Stimulated activated memory B cell treated with anti-CD40 and anti-IgM and Interleukin-4, amounts not matched to agents 10 μg/mL and 1 μg/mL and 100 μg/mL, for 72 hours (primary cell): ENCODE measurements around the gene EXOC4.

Experiments used
- ATAC-seq: fragments of 150-1000 bp; cut with Tn5 transposase; 2 replicates; pipeline ENCODE4 v1.10.0; 2021
- H3K27ac Mint-ChIP-seq: one replicate; pipeline ENCODE4 v1.8.0; 2022; ENCODE audit warnings: mild to moderate bottlenecking, mixed read lengths
- H3K27me3 Mint-ChIP-seq: one replicate; pipeline ENCODE4 v1.8.0; 2022; ENCODE audit warnings: mixed read lengths
- H3K36me3 Mint-ChIP-seq: one replicate; pipeline ENCODE4 v1.8.0; 2022; ENCODE audit warnings: mixed read lengths
- H3K4me1 Mint-ChIP-seq: one replicate; pipeline ENCODE4 v1.8.0; 2022; ENCODE audit warnings: mixed read lengths
- H3K4me3 Mint-ChIP-seq: one replicate; pipeline ENCODE4 v1.8.0; 2022; ENCODE audit warnings: mild to moderate bottlenecking, moderate library complexity, mixed read lengths
- H3K9me3 Mint-ChIP-seq: one replicate; pipeline ENCODE4 v1.8.0; 2022; ENCODE audit warnings: mixed read lengths

The EXOC4 gene

GRCh38 chr7:133391206-133391605 is 138.3 kb downstream of the EXOC4 start:
- Mint-ChIP-seq H3K36me3 (peaks cover 23% of the 10 kb centered on the region), H3K4me3 (no peak overlapping the region), H3K27ac (no peak overlapping the region), H3K27me3 (no peaks in the 10 kb centered on the region), H3K9me3 (peaks cover 3% of the 10 kb centered on the region), H3K4me1 (peaks cover 32% of the 10 kb centered on the region)
- ATAC-seq: no peak

DNA sequence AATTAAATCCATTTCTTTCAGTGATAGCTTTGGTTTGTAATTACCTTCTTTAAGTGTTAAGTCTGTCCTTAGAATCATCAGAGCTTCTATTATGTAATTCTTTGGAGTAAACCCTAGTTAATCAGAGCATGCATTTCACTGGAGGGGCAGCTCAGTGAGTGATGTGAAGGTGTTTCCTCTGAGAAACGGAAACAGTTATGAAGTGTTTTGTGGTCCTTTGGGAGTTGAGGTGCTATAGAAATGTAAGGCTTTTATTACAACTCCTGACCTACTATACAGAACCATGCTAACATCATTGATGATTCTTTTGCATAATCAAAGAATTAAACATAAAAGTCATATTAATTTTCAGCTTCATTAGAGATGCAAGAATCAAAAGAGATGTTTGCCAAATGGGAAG is 141.5 kb downstream of the EXOC4 start:
- H3K4me1 Mint-ChIP-seq: peaks cover 39% of the 10 kb centered on the region
- H3K36me3 Mint-ChIP-seq: peaks cover 11% of the 10 kb centered on the region
- H3K27me3 Mint-ChIP-seq: no peaks in the 10 kb centered on the region
- no peak for ATAC-seq
- H3K27ac Mint-ChIP-seq: no peak overlapping the region
- H3K4me3 Mint-ChIP-seq: no peak overlapping the region
- no peaks in the 10 kb centered on the region for H3K9me3 Mint-ChIP-seq

DNA sequence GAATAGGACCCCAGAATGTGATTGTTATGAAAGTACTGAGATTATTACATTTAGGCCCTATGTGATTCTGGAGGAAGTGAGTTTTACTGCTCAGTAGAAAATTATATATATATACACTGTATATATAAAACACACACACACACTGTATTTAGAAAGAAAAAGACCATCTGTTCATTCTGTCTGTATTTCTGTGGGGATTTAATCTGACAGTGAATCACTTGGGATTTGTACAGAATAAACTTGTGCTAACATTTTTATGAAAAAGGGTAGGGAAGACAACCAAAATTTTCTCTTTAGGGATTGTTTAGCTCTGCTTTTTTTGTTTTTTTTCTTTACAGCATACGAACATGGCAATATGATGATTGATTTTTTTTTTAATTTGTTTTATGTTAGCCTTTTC is 142.7 kb downstream of the EXOC4 start:
- Mint-ChIP-seq H3K27me3 (no peaks in the 10 kb centered on the region), H3K36me3 (peaks cover 7% of the 10 kb centered on the region), H3K9me3 (no peaks in the 10 kb centered on the region), H3K27ac (no peak overlapping the region), H3K4me1 (peaks cover 34% of the 10 kb centered on the region), H3K4me3 (no peak overlapping the region)
- ATAC-seq: no peak

GRCh38 chr7:133398506-133398905 is 145.6 kb downstream of the EXOC4 start:
- H3K27me3 Mint-ChIP-seq: no peaks in the 10 kb centered on the region
- H3K4me1 Mint-ChIP-seq: peaks cover 26% of the 10 kb centered on the region
- no peak overlapping the region for H3K4me3 Mint-ChIP-seq
- no peak overlapping the region for H3K27ac Mint-ChIP-seq
- ATAC-seq: no peak
- no peaks in the 10 kb centered on the region for H3K9me3 Mint-ChIP-seq
- peaks cover 7% of the 10 kb centered on the region for H3K36me3 Mint-ChIP-seq

GRCh38 chr7:133401225-133401624 is 148.3 kb downstream of the EXOC4 start:
- ATAC-seq: no peak
- H3K9me3 Mint-ChIP-seq: no peaks in the 10 kb centered on the region
- H3K36me3 Mint-ChIP-seq: peaks cover 16% of the 10 kb centered on the region
- H3K27me3 Mint-ChIP-seq: no peaks in the 10 kb centered on the region
- no peak overlapping the region for H3K4me3 Mint-ChIP-seq
- peaks cover 15% of the 10 kb centered on the region for H3K4me1 Mint-ChIP-seq
- no peak overlapping the region for H3K27ac Mint-ChIP-seq

GRCh38 chr7:133408212-133408611 is 155.3 kb downstream of the EXOC4 start:
- Mint-ChIP-seq H3K27me3 (no peaks in the 10 kb centered on the region), H3K4me3 (no peak overlapping the region), H3K36me3 (peaks cover 25% of the 10 kb centered on the region), H3K4me1 (no peaks in the 10 kb centered on the region), H3K9me3 (peaks cover 7% of the 10 kb centered on the region), H3K27ac (no peak overlapping the region)
- ATAC-seq: no peak

GRCh38 chr7:133409421-133409820 is 156.5 kb downstream of the EXOC4 start:
- ATAC-seq: no peak
- Mint-ChIP-seq H3K4me1 (no peaks in the 10 kb centered on the region), H3K27ac (no peak overlapping the region)

DNA sequence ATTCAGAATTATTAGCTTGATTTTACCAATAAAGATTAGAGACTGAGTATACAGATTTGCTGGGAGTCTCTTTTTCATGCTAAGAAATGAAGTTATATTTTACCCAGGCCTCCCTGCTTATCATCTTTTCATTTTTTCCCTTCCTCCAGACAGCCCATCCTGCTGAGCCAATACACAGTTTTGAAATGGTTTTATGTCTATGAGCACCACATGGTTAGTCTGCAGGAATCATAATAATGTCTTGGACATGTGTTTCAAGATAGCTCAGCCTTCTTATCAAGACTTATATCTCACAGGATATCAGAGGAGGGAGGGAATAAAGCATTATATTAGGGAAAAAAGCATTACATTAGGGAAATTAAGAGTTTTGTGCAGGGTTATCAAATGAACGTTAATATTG is 157.1 kb downstream of the EXOC4 start:
- Mint-ChIP-seq H3K36me3 (peaks cover 15% of the 10 kb centered on the region), H3K4me3 (no peak overlapping the region), H3K9me3 (peaks cover 7% of the 10 kb centered on the region), H3K27ac (no peak overlapping the region), H3K27me3 (no peaks in the 10 kb centered on the region), H3K4me1 (peaks cover 1% of the 10 kb centered on the region)
- ATAC-seq: no peak

More at GRCh38 chr7:133409421-133409820, 156.5 kb downstream of the EXOC4 start:
- H3K36me3 Mint-ChIP-seq: peaks cover 16% of the 10 kb centered on the region
- H3K9me3 Mint-ChIP-seq: peaks cover 7% of the 10 kb centered on the region
- no peaks in the 10 kb centered on the region for H3K27me3 Mint-ChIP-seq
- H3K4me3 Mint-ChIP-seq: no peak overlapping the region

DNA sequence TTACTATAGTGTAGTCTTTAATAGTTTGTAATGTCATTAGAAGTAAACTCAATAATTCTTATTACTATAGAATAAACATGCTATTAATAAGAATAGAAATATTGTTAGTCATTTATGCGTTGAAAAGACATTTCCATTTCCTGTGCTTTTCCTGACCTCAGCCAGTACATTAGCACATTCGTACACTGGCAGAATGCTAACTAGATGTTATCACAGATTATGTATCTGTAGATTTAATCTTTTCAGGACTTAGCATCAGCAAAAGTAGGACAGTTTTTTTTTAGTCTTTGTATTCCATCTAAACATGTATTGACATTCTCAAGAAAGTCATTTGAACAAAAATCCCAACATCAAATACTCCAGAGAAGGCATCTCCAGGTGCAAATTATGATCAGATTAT is 158.5 kb downstream of the EXOC4 start:
- Mint-ChIP-seq H3K4me3 (no peak overlapping the region), H3K27me3 (no peaks in the 10 kb centered on the region), H3K4me1 (peaks cover 12% of the 10 kb centered on the region), H3K27ac (no peak overlapping the region), H3K36me3 (peaks cover 16% of the 10 kb centered on the region), H3K9me3 (peaks cover 7% of the 10 kb centered on the region)
- ATAC-seq: no peak

DNA sequence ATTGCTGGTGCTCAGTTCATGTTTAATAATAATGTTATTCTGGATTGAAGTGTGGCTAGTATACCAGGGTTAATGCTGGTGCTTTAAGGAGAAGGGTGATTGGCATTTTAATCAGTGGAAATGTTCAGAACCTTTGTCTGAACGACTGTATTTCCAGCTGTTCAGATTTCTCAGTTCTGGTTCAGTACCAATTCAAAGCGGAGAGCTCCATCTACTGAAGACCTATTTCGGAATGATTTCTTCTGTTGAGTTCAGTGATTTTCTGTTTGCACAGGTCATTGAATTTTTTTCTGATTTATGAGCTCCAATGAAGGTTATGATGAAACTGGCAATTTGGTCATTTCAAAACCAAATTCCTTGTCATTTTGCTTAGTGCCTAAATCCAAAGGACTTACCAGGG is 160.1 kb downstream of the EXOC4 start:
- ATAC-seq: no peak
- Mint-ChIP-seq H3K4me3 (no peak overlapping the region), H3K36me3 (peaks cover 9% of the 10 kb centered on the region), H3K4me1 (peaks cover 12% of the 10 kb centered on the region), H3K27ac (no peak overlapping the region), H3K9me3 (peaks cover 5% of the 10 kb centered on the region), H3K27me3 (no peaks in the 10 kb centered on the region)

DNA sequence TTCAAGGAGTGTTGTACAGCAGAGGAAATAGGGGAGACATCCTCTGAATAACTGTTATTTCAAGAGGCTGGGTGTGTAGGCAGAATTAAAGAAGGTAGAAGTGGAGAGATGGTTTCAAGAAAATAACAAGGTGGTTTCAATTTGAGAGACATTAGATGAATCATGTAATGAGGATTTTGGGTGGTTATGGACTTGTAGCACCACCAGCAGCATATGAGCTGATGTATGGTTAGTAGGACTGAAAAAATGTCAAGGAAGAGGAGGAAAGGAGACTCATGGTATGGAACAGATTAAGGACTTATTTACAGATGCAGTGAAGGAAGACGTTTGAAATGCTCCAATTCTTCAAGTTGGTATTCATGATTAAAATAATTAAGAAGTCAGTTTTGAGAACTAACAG is 166.2 kb downstream of the EXOC4 start:
- Mint-ChIP-seq H3K27ac (no peak overlapping the region), H3K36me3 (peaks cover 19% of the 10 kb centered on the region), H3K9me3 (peaks cover 6% of the 10 kb centered on the region)

GRCh38 chr7:133423618-133424017 is 170.7 kb downstream of the EXOC4 start:
- Mint-ChIP-seq H3K4me1 (peaks cover 4% of the 10 kb centered on the region), H3K27ac (no peak overlapping the region), H3K27me3 (no peaks in the 10 kb centered on the region)

More for the DNA sequence above, 166.2 kb downstream of the EXOC4 start:
- H3K4me1 Mint-ChIP-seq: peaks cover 12% of the 10 kb centered on the region
- ATAC-seq: no peak
- H3K4me3 Mint-ChIP-seq: no peak overlapping the region
- no peaks in the 10 kb centered on the region for H3K27me3 Mint-ChIP-seq

GRCh38 chr7:133428326-133428725 is 175.4 kb downstream of the EXOC4 start:
- peaks cover 3% of the 10 kb centered on the region for H3K9me3 Mint-ChIP-seq
- no peak overlapping the region for H3K27ac Mint-ChIP-seq
- peaks cover 29% of the 10 kb centered on the region for H3K36me3 Mint-ChIP-seq
- H3K4me1 Mint-ChIP-seq: peaks cover 4% of the 10 kb centered on the region
- no peak overlapping the region for H3K4me3 Mint-ChIP-seq
- no peak for ATAC-seq
- no peaks in the 10 kb centered on the region for H3K27me3 Mint-ChIP-seq

More at GRCh38 chr7:133423618-133424017, 170.7 kb downstream of the EXOC4 start:
- Mint-ChIP-seq H3K36me3 (peaks cover 32% of the 10 kb centered on the region), H3K9me3 (peaks cover 9% of the 10 kb centered on the region), H3K4me3 (no peak overlapping the region)
- ATAC-seq: no peak

DNA sequence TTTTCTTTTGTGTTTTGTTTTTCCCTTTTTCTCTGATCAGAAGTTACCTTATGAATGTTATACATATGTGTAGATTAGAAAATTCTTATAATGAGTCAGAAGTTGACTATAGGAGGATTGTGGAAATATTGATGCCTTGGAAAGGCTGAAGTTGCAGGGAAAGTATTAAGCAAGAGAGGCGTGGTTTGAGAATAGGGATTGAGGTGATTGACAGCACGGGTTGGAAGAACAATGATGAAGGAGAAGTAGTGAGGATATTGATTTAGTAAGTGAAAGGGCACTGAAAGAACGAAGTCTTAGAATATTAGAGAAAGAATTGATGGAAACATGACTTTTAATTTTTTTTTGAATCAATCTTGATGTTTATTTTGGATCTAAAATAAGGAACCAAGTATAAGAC is 176.0 kb downstream of the EXOC4 start:
- ATAC-seq: no peak
- no peaks in the 10 kb centered on the region for H3K27me3 Mint-ChIP-seq
- H3K4me1 Mint-ChIP-seq: peaks cover 4% of the 10 kb centered on the region
- no peak overlapping the region for H3K4me3 Mint-ChIP-seq
- no peak overlapping the region for H3K27ac Mint-ChIP-seq
- peaks cover 3% of the 10 kb centered on the region for H3K9me3 Mint-ChIP-seq
- peaks cover 26% of the 10 kb centered on the region for H3K36me3 Mint-ChIP-seq

DNA sequence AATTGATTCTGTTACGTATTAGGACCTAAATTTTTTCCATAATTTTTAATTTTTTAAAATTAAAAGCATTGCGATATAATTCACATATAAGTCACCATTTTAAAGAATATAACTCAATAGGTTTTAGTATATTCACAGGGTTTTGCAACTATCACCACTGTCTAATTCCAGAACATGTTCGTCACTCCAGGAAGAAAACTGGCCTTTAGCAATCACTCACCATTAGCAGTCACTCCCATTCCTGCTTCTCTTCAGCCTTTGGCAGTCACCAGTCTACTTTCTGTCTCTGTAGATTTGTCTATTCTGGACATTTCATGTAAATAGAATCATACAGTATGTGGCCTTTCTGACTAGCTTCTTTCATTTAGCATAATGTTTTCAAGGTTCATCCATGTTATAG is 176.5 kb downstream of the EXOC4 start:
- peaks cover 3% of the 10 kb centered on the region for H3K9me3 Mint-ChIP-seq
- H3K36me3 Mint-ChIP-seq: peaks cover 21% of the 10 kb centered on the region
- no peak overlapping the region for H3K27ac Mint-ChIP-seq
- ATAC-seq: no peak
- no peak overlapping the region for H3K4me3 Mint-ChIP-seq
- peaks cover 9% of the 10 kb centered on the region for H3K4me1 Mint-ChIP-seq
- no peaks in the 10 kb centered on the region for H3K27me3 Mint-ChIP-seq

DNA sequence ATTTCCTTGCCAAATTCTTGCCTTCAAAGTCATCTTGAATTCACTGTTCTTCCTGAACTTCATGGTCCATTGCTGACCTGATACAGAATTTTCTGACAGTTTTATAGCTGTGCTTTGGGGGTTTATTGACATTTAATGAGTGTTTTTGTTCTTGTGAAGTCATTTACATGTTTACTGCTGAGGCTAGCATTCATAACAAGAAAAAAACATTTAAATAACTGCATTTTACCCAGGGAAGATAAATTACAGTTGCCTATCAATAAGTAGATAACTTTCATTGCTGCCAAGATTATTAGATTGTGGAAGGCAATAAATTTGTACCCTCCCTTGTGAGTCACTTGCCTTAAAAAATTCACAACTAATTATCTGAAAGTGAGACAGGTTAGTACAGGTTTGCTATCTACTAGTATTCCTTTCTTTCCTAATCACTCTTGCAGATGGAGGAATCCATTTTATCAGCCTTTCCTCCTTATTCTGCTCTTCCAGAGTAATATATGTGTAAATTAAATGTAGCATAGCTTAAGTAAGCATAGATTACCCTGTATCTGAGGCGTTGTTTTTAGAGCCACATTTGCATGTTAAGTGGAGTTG is 178.4 kb downstream of the EXOC4 start:
- peaks cover 5% of the 10 kb centered on the region for H3K4me1 Mint-ChIP-seq
- no peak overlapping the region for H3K4me3 Mint-ChIP-seq
- no peak overlapping the region for H3K27ac Mint-ChIP-seq
- H3K9me3 Mint-ChIP-seq: no peaks in the 10 kb centered on the region
- no peaks in the 10 kb centered on the region for H3K27me3 Mint-ChIP-seq
- no peak for ATAC-seq
- H3K36me3 Mint-ChIP-seq: peaks cover 5% of the 10 kb centered on the region
